Stimulated activated CD8-positive, alpha-beta memory T cell treated with anti-CD3 and anti-CD28 coated beads, Interleukin-7, amount 100 ng/mL, for 1 hour (primary cell): Measurements from ENCODE around the gene RPS16.

ENCODE experiments used
- DNase-seq, 2 donors: peaks; one replicate each; pipeline ENCODE4 v3.0.0-alpha.2; 2020; ENCODE audit warnings: low read depth in 2 of 2

The RPS16 gene

GRCh38 chr19:39422020-39422419 lies 13.7 kb downstream of the RPS16 start:
- DNase-seq = no peak

- no peak for DNase-seq
Measured at GRCh38 chr19:39420769-39421168, 15.0 kb downstream of the RPS16 start.

GRCh38 chr19:39419003-39419402 lies 16.7 kb downstream of the RPS16 start:
- DNase-seq = no peak

- no peak for DNase-seq
Measured at GRCh38 chr19:39417463-39418181, 18.1 kb downstream of the RPS16 start.

GRCh38 chr19:39416152-39417120 lies 19.3 kb downstream of the RPS16 start:
- no peak for DNase-seq

DNA sequence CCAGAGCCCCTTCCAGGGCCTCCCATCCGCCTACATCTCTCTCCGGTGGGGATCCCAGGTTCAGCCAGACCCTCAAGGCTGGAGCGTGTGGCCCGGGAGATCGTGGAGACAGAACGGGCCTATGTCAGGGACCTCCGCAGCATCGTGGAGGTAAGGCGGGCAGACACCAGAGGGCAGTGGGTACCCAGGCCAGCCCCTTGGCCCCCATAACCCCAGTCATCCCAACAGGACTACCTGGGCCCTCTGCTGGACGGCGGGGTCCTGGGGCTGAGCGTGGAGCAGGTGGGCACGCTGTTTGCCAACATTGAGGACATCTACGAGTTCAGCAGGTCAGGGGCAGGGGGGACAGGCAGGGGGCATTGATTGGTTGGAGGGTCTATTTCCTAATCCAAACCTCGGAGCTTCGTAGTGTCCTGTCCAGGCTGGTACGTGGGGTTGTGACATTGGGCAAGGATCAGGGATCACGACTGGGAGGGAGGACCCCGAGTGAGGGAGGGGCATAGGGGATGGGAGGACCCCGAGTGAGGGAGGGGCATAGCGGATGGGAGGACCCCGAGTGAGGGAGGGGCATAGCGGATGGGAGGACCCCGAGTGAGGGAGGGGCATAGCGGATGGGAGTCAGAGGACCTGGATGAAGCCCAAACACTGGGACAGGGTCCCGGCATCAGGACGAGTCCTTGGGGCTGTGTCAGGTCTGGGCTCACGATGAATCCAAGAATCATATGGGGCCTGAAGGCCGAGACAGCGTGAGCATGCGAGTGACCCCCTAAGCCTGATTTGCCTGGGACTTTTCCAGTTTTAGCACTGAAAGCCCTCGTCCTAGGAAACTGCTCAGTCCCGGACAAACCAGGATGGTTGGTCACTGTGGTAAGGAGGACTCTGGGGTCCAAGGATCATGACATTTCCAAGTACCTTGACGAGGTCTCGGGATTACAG lies 20.4 kb downstream of the RPS16 start:
- DNase-seq = no peak

GRCh38 chr19:39413911-39414608 lies 21.7 kb downstream of the RPS16 start:
- no peak for DNase-seq

DNA sequence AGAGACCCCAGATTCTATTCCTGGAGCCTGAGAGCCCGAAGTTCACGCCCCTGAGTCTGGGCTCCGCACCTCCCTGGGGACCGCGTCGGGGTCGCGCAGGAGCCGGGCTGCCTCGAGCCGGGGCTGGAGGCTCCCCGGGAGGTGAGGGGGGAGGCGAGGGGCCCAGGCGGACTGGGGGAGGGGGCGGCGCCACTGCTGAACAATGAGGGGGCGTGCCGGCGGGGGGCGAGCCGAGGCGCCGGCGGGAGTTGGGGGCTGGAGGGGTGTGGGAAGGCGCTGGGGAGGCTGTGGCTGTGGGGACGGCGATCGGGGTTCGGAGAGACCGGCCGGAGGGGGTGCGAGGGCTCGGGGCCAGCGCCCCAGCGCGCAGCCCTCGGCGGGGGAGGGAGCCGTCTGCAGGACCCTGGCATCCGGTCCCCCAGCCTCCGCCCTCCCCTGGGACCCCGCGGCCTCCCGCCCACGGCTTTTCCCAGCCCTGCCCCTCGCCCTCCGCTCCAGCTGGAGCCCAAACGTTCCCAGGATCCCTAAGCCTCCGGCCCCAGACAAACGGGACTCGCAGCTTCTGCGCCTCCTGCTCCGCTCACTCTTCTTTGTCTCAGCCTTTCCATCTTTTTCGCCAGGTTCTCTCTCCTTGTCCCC lies 22.4 kb downstream of the RPS16 start:
- DNase-seq = no peak

GRCh38 chr19:39412867-39413271 lies 22.9 kb downstream of the RPS16 start:
- no peak for DNase-seq

- peak; percentile 96 to 97 for DNase-seq
Measured at GRCh38 chr19:39412100-39412866, 23.5 kb downstream of the RPS16 start, which contains the start of gene PLEKHG2. Gene PLEKHG2 (plus strand): TSS chr19:39412669. CDS start chr19:39414087, 1,418 bp downstream.

GRCh38 chr19:39411832-39412099 lies 24.0 kb downstream of the RPS16 start:
- DNase-seq = peak in 1 of 2 donors; percentile 85

DNA sequence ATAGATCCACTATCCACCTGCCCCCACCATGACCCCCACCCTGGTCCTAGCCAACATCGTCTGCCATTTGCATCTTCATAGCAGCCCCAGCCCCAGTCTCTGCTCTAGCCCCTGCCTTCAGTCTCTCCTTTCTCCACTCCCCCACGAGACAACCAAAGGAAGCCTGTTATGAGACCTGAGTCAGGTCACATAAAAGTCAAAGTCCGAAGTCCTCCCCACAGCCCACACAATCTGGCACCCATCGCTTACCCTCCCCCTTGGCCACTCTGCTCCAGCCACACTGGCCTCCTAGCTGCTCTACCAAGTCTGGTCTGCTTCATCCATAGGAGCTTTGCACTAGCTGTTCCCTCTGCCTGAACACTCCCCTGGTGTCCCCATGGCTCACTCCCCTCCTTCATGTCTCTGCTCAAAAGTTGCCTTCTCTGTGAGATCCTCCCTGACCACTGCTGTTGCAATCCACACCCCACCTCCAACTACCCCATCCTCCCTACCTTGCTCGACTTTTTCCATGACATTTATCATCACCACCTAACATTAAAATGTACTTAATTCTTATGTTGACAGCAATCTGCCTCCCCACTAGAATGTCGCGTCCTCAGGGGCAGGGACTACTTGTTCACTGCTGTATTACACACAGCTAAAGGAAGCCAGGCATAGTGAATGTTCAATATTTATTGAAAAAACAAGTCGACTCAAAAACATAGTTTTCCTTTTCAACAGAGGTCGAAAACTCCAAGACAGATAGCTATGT lies 24.5 kb downstream of the RPS16 start:
- no peak for DNase-seq

- no peak for DNase-seq
Measured at GRCh38 chr19:39410831-39411080, 25.0 kb downstream of the RPS16 start.

DNA sequence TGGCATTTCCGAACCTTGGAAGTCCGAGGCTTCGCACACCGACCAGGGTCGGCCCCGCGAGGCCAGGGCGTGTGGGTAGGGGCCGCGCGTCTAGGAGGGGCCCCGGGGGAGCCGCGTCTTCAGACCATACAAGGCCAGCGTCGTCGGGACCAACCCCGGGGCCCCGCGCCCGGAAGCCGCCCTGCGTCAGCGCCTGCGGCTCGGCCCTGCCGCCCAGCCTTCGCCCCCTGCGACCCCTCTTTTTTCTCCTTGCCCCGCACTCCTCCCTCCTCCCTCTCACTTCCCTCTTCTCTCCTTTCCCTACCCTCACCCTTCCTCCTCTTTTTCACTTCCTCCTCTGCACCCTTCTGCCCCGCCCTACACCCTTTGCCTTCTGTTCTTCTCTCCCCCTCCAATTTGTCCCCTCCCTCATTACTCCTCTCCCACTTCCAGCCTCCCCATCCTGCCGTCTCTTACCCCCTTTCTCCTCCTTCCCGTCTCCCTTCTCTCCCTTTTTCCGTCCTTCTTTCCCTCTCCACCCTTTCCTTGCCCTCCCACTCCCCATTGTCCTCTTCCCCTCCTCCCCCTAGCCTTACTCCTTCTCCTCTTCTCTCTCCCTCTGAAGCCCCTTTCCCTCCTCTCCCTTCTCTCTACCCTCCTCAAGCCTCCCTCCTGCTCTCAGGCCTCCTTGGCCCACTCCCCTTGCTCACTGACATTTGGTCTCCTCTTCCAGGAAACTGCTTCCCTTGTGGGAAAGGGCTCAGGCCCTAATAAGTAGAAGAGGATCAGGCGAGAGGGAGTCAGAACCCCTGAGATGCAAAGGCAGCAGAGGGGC lies 25.5 kb downstream of the RPS16 start:
- DNase-seq = no peak

DNA sequence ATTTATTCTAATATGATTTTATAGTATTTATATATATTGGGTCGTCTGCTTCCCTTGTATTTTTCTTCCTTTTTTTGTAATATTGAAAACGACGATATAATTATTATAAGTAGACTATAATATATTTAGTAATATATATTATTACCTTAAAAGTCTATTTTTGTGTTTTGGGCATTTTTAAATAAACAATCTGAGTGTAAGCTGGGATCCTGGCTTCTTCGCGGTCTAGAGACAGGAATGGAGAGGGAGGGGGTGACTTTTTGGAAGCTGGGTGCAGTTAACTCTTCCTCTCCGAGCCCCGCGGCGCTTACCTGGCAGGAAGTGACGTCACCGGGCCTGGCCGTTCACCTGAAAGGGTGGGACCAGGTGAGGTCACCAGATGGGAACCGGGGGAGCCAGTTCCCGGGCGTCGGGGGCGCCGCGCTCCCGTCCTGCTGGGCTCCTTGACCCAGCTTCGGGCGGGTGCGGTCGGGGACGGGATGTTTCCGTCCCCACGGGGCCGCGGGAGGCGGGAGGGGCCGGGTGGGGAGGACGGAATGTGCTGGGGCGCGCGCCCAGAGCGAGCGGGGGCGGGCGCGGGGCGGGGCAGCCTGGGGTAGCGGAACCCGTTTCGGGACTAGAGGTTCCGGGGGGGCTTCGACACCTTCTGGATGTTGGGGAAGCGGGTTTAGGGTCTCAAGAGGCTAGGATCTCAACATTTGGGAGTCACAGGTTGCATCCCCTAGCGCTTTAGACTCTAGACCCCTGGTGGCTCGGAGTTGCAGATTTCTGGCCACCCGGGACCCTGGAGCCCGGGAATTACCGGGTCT lies 26.3 kb downstream of the RPS16 start:
- DNase-seq = peak; percentile 73 to 84

GRCh38 chr19:39408392-39409207 lies 27.1 kb downstream of the RPS16 start:
- DNase-seq = no peak
